Measurements from ENCODE around the gene PRSS38. TPM values are rescaled to one million over a fixed set of nuclear protein-coding genes. Genes with fewer than 3 reads are reported as not detected.

The PRSS38 gene
- total and polyA plus RNA-seq, 2 donors (not counting 3 experiments of a cell fraction or from before 2014, with no cell fraction given), result not detected

GRCh38 chr1:227778401-227778947, 37.0 kb upstream of the PRSS38 start:
- DNase-seq (ENCODE audit: low read depth, low spot score), result no peak
- CTCF ChIA-PET, result no interaction called here
- no peak overlapping the region for H3K27ac ChIP-seq (ENCODE audit: insufficient read depth, low read depth, low read length)

More at GRCh38 chr1:227778401-227778947, 37.0 kb upstream of the PRSS38 start:
- H3K9me1 ChIP-seq (replicated peaks; ENCODE audit: control insufficient read depth, extremely low read depth, insufficient read depth, low read length), result no peaks in the 10 kb centered on the region
- no peak overlapping the region for H2AFZ ChIP-seq (ENCODE audit: low read depth, low read length)
- no peaks in the 10 kb centered on the region for H3K79me2 ChIP-seq (ENCODE audit: control insufficient read depth, insufficient read depth, low read length)
- H4K20me1 ChIP-seq (replicated peaks; ENCODE audit: control insufficient read depth, extremely low read depth, insufficient read depth, low read length), result no peaks in the 10 kb centered on the region
- no peak overlapping the region for H3K4me3 ChIP-seq (replicated peaks in 1 of 3; ENCODE audit: insufficient read depth in 1 of 3, low read depth in 1 of 3, low read length in 3 of 3)
- intact Hi-C loops (cut with micrococcal nuclease) (no loop called here), dilution Hi-C loops (cut with MboI; ENCODE audit: extremely low pct_ligation_motif_present, low sequenced_read_pairs) (no loop called here)
- POLR2A ChIA-PET, result no interaction called here
- TF ChIP-seq MYC (IDR thresholded peaks at IDR 0.05; ENCODE audit: low read depth, low read length) (no peak), FOS (IDR thresholded peaks at IDR 0.05; ENCODE audit: borderline replicate concordance, insufficient read depth, low read length) (no peak), GATA2 (IDR thresholded peaks at IDR 0.05; ENCODE audit: insufficient read depth, insufficient read length, low read depth, low read length) (no peak), MAX (IDR thresholded peaks at IDR 0.05; ENCODE audit: insufficient read depth, insufficient read length) (no peak), POLR2AphosphoS5 (IDR thresholded peaks at IDR 0.05; ENCODE audit: insufficient read depth, low read depth, low read length) (no peak), CTCF (IDR thresholded peaks at IDR 0.05; ENCODE audit: extremely low read depth in 1 of 2, insufficient read depth in 1 of 2, low read depth in 1 of 2, low read length in 2 of 2) (no peak), EZH2 (IDR thresholded peaks at IDR 0.05; ENCODE audit: borderline replicate concordance, low read depth, low read length, severe bottlenecking) (no peak), POLR2A (IDR thresholded peaks at IDR 0.05; ENCODE audit: low read depth, low read length) (no peak), JUN (IDR thresholded peaks at IDR 0.05; ENCODE audit: borderline replicate concordance, insufficient read depth, insufficient read length, low read depth) (no peak)
- no peaks in the 10 kb centered on the region for H3K9me3 ChIP-seq (replicated peaks; ENCODE audit: control insufficient read depth, insufficient read depth, low read length)
- peaks cover 10% of the 10 kb centered on the region for H3K4me1 ChIP-seq (ENCODE audit: control insufficient read depth, extremely low read depth, insufficient read depth, low read length)
- no peak overlapping the region for H3K9ac ChIP-seq (replicated peaks; ENCODE audit: extremely low read depth, insufficient read depth, low read length)
- no peak for FAIRE-seq
- no peaks in the 10 kb centered on the region for H3K27me3 ChIP-seq (ENCODE audit: control insufficient read depth in 2 of 2, insufficient read depth in 2 of 2, low read length in 2 of 2)
- no TSS peak for BruUV-seq (replicated peaks)
- H3K36me3 ChIP-seq (ENCODE audit: control insufficient read depth in 2 of 2, extremely low read depth in 1 of 2, insufficient read depth in 2 of 2, low read length in 2 of 2), result peaks cover 0 to 6% of the 10 kb centered on the region in 2 experiments
- no peak overlapping the region for H3K4me2 ChIP-seq (ENCODE audit: insufficient read depth, low read length)
